Measurements from ENCODE around the gene BBS9.

The BBS9 gene

DNA sequence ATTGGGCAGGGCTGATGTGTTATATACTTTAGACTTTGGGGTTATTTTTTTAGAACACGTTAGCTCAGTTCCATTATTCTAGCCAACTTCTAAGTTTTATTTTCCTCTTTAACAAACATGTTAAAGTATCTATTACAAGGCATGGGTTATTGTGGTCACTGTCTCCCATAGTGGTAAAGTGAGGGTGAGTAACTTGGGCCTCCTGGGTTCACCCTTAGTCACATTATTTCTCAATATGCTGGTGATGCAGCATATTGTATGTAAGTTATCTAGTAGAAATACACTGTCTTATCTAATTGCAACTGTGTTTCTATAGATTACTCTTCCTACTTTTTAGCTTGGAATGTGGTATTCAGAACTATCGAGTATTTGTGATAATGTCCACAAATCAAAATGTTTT lies 65.9 kb downstream of the BBS9 start:
- Histone ChIP-seq H3K27me3 (ENCODE audit: insufficient read depth, low read length, poor library complexity, severe bottlenecking) (no peaks in the 10 kb centered on the region), H3K4me2 (ENCODE audit: low read depth, low read length, poor library complexity, severe bottlenecking) (no peak overlapping the region), H3K36me3 (ENCODE audit: insufficient read depth, low read length) (no peaks in the 10 kb centered on the region), H3F3A (ENCODE audit: low read depth) (no peaks in the 10 kb centered on the region), H3K9me3 (ENCODE audit: insufficient read depth, low read depth, low read length) (no peaks in the 10 kb centered on the region), H3K4me1 (ENCODE audit: insufficient read depth, low read length, poor library complexity, severe bottlenecking) (peaks cover 17% of the 10 kb centered on the region), H4K20me1 (ENCODE audit: insufficient read depth, low read length, poor library complexity, severe bottlenecking) (no peaks in the 10 kb centered on the region), H3K4me3 (ENCODE audit: low read length, poor library complexity, severe bottlenecking) (no peak overlapping the region), H3K9me2 (replicated peaks; ENCODE audit: low read depth, low read length) (no peaks in the 10 kb centered on the region), H2AFZ (ENCODE audit: low read length) (no peak overlapping the region), H3K79me2 (ENCODE audit: insufficient read depth, low read length) (no peaks in the 10 kb centered on the region), H3K9ac (ENCODE audit: low read depth, low read length, poor library complexity, severe bottlenecking) (no peak overlapping the region)
- TF ChIP-seq CTCF (conservative IDR thresholded peaks at IDR 0.05; ENCODE audit: low read length) (no peak), EZH2phosphoT487 (IDR thresholded peaks at IDR 0.05; ENCODE audit: borderline replicate concordance) (no peak)

GRCh38 chr7:33196221-33196620 lies 66.9 kb downstream of the BBS9 start:
- no peaks in the 10 kb centered on the region for H3K36me3 ChIP-seq (ENCODE audit: insufficient read depth, low read length)
- no peak overlapping the region for H3K4me2 ChIP-seq (ENCODE audit: low read depth, low read length, poor library complexity, severe bottlenecking)
- TF ChIP-seq EZH2phosphoT487 (IDR thresholded peaks at IDR 0.05; ENCODE audit: borderline replicate concordance) (no peak), CTCF (conservative IDR thresholded peaks at IDR 0.05; ENCODE audit: low read length) (no peak)
- no peaks in the 10 kb centered on the region for H3K9me3 ChIP-seq (ENCODE audit: insufficient read depth, low read depth, low read length)
- H4K20me1 ChIP-seq (ENCODE audit: insufficient read depth, low read length, poor library complexity, severe bottlenecking) = no peaks in the 10 kb centered on the region
- H3K9ac ChIP-seq (ENCODE audit: low read depth, low read length, poor library complexity, severe bottlenecking) = no peak overlapping the region
- no peaks in the 10 kb centered on the region for H3K79me2 ChIP-seq (ENCODE audit: insufficient read depth, low read length)
- no peak overlapping the region for H3K4me3 ChIP-seq (ENCODE audit: low read length, poor library complexity, severe bottlenecking)
- H3F3A ChIP-seq (ENCODE audit: low read depth) = no peaks in the 10 kb centered on the region
- no peak overlapping the region for H2AFZ ChIP-seq (ENCODE audit: low read length)
- no peaks in the 10 kb centered on the region for H3K27me3 ChIP-seq (ENCODE audit: insufficient read depth, low read length, poor library complexity, severe bottlenecking)
- H3K9me2 ChIP-seq (replicated peaks; ENCODE audit: low read depth, low read length) = no peaks in the 10 kb centered on the region
- H3K4me1 ChIP-seq (ENCODE audit: insufficient read depth, low read length, poor library complexity, severe bottlenecking) = peaks cover 8% of the 10 kb centered on the region

DNA sequence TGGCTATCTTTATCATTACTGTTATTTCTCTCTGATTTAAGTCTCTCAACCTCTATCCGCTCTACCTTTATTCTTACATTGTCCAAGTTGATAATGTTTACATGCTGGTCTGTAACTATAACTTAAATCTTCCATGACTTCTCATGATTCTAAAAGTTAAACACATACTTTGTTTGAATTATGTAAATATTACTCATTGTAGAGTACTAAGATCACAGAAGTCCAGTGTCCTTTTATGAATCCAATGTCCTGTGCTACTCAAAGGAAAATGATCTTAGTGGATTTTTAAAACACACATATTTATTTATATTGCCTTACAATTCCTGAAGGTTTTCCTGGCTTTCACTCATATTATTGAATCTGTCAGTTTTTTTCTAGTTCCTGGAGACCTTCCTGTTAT lies 70.9 kb downstream of the BBS9 start:
- no peak overlapping the region for H2AFZ ChIP-seq (ENCODE audit: low read length)
- TF ChIP-seq CTCF (conservative IDR thresholded peaks at IDR 0.05; ENCODE audit: low read length) (no peak), EZH2phosphoT487 (IDR thresholded peaks at IDR 0.05; ENCODE audit: borderline replicate concordance) (no peak)
- no peaks in the 10 kb centered on the region for H3K27me3 ChIP-seq (ENCODE audit: insufficient read depth, low read length, poor library complexity, severe bottlenecking)
- H3K9me3 ChIP-seq (ENCODE audit: insufficient read depth, low read depth, low read length) = no peaks in the 10 kb centered on the region
- H3K9ac ChIP-seq (ENCODE audit: low read depth, low read length, poor library complexity, severe bottlenecking) = no peak overlapping the region
- peaks cover 4% of the 10 kb centered on the region for H3K4me1 ChIP-seq (ENCODE audit: insufficient read depth, low read length, poor library complexity, severe bottlenecking)
- no peak overlapping the region for H3K4me3 ChIP-seq (ENCODE audit: low read length, poor library complexity, severe bottlenecking)
- H4K20me1 ChIP-seq (ENCODE audit: insufficient read depth, low read length, poor library complexity, severe bottlenecking) = no peaks in the 10 kb centered on the region
- H3K9me2 ChIP-seq (replicated peaks; ENCODE audit: low read depth, low read length) = no peaks in the 10 kb centered on the region
- H3K36me3 ChIP-seq (ENCODE audit: insufficient read depth, low read length) = no peaks in the 10 kb centered on the region
- no peaks in the 10 kb centered on the region for H3K79me2 ChIP-seq (ENCODE audit: insufficient read depth, low read length)
- H3F3A ChIP-seq (ENCODE audit: low read depth) = no peaks in the 10 kb centered on the region
- no peak overlapping the region for H3K4me2 ChIP-seq (ENCODE audit: low read depth, low read length, poor library complexity, severe bottlenecking)

Measured in Loucy (cell line).